T-helper 2 cell treated with Interferon-gamma antibody and Interleukin-4, amounts not matched to agents 5 μg/mL and 100 μg/mL, for 36 hours (primary cell): Measurements from ENCODE around the gene RIMS4.

Source experiments
- DNase-seq: peaks from one replicate; pipeline ENCODE4 v3.0.0; 2021; ENCODE audit warnings: low spot score
- H3K27ac Mint-ChIP-seq: one replicate; pipeline ENCODE4 v1.8.0; 2021; ENCODE audit warnings: mild to moderate bottlenecking, mixed read lengths
- H3K27me3 Mint-ChIP-seq: one replicate; pipeline ENCODE4 v1.8.0; 2021; ENCODE audit warnings: low read depth, mixed read lengths
- H3K36me3 Mint-ChIP-seq: one replicate; pipeline ENCODE4 v1.8.0; 2021; ENCODE audit warnings: low read depth, mixed read lengths
- H3K4me1 Mint-ChIP-seq: one replicate; pipeline ENCODE4 v1.8.0; 2021; ENCODE audit warnings: low read depth, mixed read lengths
- H3K4me3 Mint-ChIP-seq: one replicate; pipeline ENCODE4 v1.8.0; 2022; ENCODE audit warnings: mild to moderate bottlenecking, moderate library complexity, mixed read lengths
- H3K9me3 Mint-ChIP-seq: one replicate; pipeline ENCODE4 v1.8.0; 2021; ENCODE audit warnings: mixed read lengths

RIMS4 gene

DNA sequence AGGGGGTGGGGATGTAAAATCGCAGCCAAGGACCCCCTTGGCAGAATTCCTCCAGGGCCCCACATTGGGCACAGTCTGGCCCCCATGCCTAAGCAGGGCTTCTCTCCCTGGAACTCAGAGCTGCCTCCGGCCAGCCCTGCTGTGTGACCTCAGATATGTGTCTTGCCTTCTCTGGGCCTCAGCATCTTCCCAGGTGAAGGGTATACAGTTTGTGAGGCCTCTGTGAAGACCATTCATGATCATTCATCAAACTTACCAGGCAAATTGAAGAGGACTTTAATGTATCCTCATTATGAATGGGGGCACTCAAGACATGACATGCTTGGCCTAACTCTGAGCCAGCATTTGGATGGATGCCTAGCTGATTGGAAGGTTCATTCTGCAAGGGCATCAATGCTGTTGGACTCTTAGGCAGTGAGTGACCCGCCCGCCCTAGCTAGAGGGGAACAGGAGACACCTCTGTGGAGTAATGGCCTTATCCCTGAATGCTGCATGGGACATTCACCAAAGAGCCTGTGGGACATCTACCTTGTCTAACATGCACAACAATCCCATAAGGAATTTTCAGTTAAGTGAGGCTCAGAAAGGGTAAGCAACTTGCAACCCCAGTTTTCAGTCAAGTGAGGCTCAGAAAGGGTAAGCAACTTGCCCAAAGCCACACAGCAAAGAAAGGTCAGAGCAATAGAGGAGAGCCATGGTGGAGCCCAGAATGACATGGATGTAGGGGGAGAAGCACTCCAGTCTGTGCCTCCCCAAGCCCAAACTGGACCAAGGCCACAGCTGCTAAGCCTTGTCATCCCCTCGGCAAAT lies 94.6 kb downstream of the RIMS4 start:
- Mint-ChIP-seq H3K9me3 (no peaks in the 10 kb centered on the region), H3K27ac (no peak overlapping the region), H3K27me3 (peaks cover 6% of the 10 kb centered on the region), H3K4me1 (no peaks in the 10 kb centered on the region), H3K36me3 (no peaks in the 10 kb centered on the region), H3K4me3 (no peak overlapping the region)
- DNase-seq = no peak

DNA sequence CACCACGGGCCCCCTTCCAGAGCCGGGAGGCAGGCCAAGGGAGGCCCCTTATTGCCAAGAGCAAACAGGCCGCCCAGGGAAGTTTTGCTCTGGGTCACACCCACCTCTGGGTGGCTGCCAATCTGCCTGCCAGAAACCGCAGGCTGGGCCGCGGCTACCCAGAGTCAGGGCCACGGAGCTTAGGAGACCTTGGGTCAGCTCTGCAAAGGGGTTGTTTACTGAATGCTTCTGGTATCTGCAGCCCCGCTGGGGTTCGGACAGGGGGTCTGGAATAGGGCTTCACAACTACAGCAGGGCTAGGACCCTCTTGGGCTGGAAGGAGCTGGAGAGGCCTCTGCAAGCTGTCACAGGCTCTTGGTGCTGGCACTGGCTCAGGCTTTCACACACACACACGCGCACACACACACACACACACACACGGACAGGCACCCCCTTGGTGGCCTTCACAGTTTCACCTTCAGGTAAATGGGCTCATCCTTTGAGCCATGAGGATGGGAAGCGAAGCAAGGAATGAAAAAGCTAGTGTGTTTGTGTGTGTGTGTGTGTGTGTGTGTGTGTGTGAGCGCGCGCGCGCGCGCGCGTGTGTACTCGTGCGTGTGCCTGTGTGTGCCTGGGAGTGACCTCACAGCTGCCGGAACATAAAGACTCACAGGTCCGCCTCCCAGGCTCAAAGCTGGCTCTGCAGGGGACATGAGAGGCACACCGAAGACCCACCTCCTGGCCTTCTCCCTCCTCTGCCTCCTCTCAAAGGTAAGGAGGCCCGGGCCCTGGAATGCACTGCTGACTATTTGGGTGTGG lies 95.4 kb downstream of the RIMS4 start, which contains the start of gene CCN5:
CCN5 (plus strand) TSS at position 669 of the 798 bp plus-strand sequence; CDS start at position 691, 22 bp downstream.
- no peaks in the 10 kb centered on the region for H3K4me1 Mint-ChIP-seq
- DNase-seq = no peak
- H3K36me3 Mint-ChIP-seq = no peaks in the 10 kb centered on the region
- peaks cover 6% of the 10 kb centered on the region for H3K27me3 Mint-ChIP-seq
- H3K4me3 Mint-ChIP-seq = no peak within 1 kb of the TSS
- no peaks in the 10 kb centered on the region for H3K9me3 Mint-ChIP-seq
- H3K27ac Mint-ChIP-seq = no peak within 1 kb of the TSS

DNA sequence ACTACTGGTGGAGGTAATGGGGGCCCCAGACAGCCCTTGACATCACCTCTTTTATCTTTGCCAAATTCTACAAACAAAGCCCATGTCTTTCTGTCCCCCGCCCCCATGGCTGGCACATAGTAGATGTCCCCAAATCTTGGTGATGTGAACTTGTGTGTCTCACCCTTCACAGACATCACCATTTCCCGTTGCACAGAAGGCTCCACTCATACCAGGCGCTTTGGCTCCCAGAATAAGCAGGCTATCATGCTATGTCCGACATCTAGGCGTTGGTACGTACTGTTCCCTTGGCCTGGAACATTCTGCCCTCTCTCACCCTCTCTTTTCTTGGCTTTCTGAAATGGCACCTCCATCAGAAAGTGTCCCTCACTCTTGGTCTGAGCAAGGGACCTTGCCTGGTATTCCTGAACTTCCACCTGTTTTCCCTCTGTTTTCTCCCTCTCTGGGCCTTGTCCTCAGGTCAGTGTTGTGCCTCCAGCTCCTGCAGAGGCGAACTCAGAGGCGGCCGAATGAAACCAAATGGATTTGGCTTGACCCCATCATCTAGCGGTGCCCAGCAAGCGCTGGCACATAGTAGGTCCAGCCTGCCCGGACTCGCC lies 96.1 kb downstream of the RIMS4 start:
- H3K4me1 Mint-ChIP-seq = no peaks in the 10 kb centered on the region
- no peaks in the 10 kb centered on the region for H3K36me3 Mint-ChIP-seq
- H3K9me3 Mint-ChIP-seq = no peaks in the 10 kb centered on the region
- no peak overlapping the region for H3K4me3 Mint-ChIP-seq
- no peak for DNase-seq
- peaks cover 6% of the 10 kb centered on the region for H3K27me3 Mint-ChIP-seq
- no peak overlapping the region for H3K27ac Mint-ChIP-seq

DNA sequence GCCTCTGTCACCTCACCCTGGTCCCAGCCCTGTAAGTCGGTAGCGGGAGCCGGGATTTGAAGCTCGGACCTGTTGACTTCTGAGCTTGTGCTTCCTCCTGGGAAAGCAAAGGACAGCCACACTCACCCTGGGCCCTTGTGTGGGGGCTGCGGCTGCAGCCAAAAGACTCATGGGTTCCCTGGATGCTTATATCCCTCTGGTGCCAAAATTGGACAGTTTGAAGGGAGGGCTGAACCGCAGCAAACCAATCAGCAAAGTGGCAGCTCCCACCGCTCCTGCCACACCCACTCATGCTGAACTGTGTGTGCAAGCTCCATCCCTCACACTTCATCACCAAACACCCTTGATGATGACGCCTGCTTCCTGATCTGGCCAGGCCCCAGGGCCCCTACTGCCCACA lies 99.1 kb downstream of the RIMS4 start:
- Mint-ChIP-seq H3K4me1 (no peaks in the 10 kb centered on the region), H3K27me3 (peaks cover 6% of the 10 kb centered on the region), H3K27ac (no peak overlapping the region), H3K4me3 (no peak overlapping the region), H3K36me3 (no peaks in the 10 kb centered on the region), H3K9me3 (no peaks in the 10 kb centered on the region)
- no peak for DNase-seq

DNA sequence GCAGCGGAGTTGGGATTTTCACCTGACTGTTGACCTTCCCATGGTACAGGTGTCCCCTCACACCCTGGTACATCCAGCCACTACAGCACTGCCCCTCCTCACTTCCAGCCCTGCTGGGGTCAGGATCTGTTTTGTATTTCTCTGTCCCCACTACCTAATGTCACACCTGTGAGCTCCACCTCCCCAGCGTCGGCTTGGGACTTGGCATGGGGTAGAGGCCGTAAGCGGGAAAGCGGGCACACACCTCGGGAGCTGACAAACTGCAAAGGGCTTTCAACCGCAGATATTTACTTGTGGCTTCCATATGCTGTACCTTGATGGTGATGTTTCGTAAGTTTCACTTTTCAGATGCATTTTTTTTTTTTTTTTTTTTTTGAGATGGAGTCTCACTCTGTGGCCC lies 100.5 kb downstream of the RIMS4 start:
- no peak overlapping the region for H3K27ac Mint-ChIP-seq
- no peaks in the 10 kb centered on the region for H3K36me3 Mint-ChIP-seq
- H3K27me3 Mint-ChIP-seq = peaks cover 6% of the 10 kb centered on the region
- H3K9me3 Mint-ChIP-seq = no peaks in the 10 kb centered on the region
- H3K4me3 Mint-ChIP-seq = no peak overlapping the region
- no peaks in the 10 kb centered on the region for H3K4me1 Mint-ChIP-seq
- DNase-seq = no peak

DNA sequence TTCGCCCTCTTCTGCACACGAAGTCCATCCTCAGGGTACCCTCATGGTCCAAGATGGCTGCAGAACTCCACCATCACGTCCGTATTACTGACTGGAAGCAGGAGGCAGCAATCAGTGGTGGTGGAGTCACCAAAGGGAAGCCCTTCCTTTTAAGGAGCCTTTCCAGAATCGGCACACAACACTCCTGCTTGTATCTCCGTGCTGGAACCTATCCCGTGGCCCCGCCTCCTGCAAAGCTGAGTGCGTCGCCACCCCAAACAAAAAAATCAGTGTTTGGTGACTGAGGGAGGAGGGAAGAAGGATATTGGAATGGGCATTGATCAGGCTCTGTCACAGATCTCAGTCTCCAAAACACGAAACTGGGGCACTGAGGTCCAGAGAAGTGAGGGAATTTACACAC lies 101.0 kb downstream of the RIMS4 start:
- no peaks in the 10 kb centered on the region for H3K36me3 Mint-ChIP-seq

DNA sequence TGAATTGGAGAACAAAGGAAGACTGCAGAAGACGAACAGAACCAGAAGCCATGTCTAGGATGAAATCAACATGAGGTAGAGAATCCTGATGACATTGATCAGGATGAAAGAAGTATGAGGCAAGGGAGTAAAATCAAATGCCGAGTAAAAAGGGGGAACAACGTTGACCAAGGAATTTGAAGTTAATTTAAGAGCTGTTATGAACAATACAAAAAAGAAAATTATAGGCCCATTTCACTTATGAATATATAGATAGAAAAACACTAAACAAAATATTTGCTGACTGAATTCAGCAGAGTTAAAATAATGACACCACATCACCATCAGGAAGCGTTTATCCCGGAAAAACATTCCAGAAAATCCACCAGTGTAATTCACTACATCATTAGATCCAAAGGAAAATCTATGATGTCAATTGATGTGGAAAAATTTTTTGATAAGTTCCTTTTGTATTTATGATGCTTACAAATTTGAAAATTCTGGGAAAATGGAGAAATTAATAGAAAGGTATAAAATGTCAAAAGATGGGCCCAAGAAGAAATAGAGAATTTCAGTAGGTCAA lies 103.2 kb downstream of the RIMS4 start:
- Mint-ChIP-seq H3K4me3 (no peak overlapping the region), H3K27me3 (no peaks in the 10 kb centered on the region), H3K4me1 (no peaks in the 10 kb centered on the region), H3K9me3 (no peaks in the 10 kb centered on the region), H3K36me3 (no peaks in the 10 kb centered on the region), H3K27ac (no peak overlapping the region)
- no peak for DNase-seq

More for the DNA sequence above, 101.0 kb downstream of the RIMS4 start:
- Mint-ChIP-seq H3K27me3 (peaks cover 6% of the 10 kb centered on the region), H3K9me3 (no peaks in the 10 kb centered on the region), H3K27ac (no peak overlapping the region), H3K4me3 (no peak overlapping the region), H3K4me1 (no peaks in the 10 kb centered on the region)
- DNase-seq = no peak

DNA sequence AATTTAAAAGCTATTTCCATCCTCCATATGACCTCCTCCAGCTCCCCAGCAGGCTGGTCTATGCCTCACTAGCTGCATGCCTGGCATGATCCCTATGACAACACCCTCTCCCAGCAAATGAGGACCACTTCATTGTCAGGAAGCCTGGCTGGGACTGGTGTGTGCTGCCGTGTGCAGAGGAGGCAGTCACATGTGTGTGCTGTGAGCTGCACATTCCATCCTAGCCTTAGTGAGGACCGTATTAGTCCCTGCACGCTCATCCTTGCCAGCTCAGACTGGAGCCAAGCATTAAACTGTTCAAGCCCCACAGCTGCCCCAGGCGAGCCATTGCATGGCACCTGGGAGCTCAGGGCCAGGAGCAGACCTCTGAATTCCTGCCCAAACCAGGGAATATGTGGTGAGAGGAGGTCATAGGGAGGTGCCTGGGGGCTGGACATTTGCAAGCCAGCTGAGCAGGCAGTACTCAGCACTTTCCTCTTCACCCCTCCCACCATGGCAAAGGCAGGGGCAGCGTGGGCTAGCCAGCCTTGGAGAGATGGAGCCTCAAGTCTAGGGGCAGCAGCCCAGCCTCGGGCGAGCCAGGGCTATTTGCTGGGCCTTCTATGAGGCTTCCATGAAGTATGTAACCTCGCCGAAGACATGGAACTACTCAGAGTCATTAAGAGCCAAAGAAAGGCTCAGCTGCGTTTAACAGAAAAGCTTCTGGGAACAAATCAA lies 103.9 kb downstream of the RIMS4 start:
- H3K4me1 Mint-ChIP-seq = no peaks in the 10 kb centered on the region
- no peak for DNase-seq
- no peaks in the 10 kb centered on the region for H3K9me3 Mint-ChIP-seq

DNA sequence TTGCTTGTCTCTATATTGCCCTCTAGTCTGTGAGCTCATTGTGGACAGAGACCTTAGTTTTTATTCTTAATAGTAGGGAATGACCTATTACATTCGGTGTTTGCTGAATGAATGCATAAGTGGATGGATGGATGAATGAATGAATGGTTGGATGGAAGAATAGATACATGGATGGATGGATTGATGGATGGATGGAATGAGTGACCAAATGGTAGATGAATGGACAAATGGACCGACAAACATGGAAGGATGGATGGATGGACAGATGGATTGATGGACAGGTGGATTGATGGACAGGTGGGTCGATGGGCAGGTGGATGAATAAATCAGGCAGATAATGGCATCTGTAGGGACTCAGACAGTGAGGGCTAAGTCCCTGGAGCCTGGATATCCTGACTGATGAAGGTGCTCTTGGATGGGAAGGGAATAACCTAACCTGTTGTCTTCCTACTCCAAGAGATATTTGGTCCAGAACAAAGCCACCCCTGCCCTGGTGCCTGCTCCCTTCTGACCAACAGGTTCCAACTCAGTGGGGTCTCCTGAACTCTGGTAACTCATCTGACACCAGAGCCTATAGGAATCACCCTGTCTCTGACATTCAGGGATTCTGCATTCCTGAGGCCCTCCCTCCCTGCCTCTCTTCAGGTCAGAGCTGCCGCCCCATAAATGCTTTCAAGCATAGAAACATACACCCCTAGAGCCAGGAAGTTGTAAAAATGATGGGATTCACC lies 104.8 kb downstream of the RIMS4 start:
- H3K36me3 Mint-ChIP-seq = no peaks in the 10 kb centered on the region
- no peak for DNase-seq
- no peaks in the 10 kb centered on the region for H3K4me1 Mint-ChIP-seq
- H3K4me3 Mint-ChIP-seq = no peak overlapping the region
- no peaks in the 10 kb centered on the region for H3K9me3 Mint-ChIP-seq
- H3K27ac Mint-ChIP-seq = no peak overlapping the region
- no peaks in the 10 kb centered on the region for H3K27me3 Mint-ChIP-seq

More for the DNA sequence above, 103.9 kb downstream of the RIMS4 start:
- Mint-ChIP-seq H3K27ac (no peak overlapping the region), H3K36me3 (no peaks in the 10 kb centered on the region), H3K4me3 (no peak overlapping the region), H3K27me3 (no peaks in the 10 kb centered on the region)

DNA sequence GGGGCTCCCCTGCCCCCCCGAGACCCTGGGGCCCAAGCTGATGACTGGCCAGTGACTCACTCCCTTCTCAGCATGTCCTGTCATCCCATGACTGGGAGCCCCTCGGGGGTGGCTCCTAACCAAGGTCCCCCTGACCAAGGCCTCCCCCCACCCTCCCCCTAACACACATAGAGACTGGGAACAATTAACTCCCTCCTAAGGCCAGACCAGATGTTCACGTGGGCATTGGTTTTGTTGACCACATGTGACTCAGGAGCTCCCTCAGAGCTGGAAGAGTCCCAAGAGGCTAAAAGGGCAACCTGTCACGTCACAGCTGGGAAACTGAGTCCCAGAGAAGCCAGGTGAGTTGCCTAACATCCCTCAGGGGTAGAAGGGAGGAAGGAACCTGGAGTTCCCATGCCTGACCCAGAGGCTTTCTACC lies 105.8 kb downstream of the RIMS4 start:
- Mint-ChIP-seq H3K36me3 (no peaks in the 10 kb centered on the region), H3K27me3 (no peaks in the 10 kb centered on the region), H3K4me3 (no peak overlapping the region), H3K4me1 (no peaks in the 10 kb centered on the region), H3K9me3 (no peaks in the 10 kb centered on the region), H3K27ac (no peak overlapping the region)
- DNase-seq = no peak

DNA sequence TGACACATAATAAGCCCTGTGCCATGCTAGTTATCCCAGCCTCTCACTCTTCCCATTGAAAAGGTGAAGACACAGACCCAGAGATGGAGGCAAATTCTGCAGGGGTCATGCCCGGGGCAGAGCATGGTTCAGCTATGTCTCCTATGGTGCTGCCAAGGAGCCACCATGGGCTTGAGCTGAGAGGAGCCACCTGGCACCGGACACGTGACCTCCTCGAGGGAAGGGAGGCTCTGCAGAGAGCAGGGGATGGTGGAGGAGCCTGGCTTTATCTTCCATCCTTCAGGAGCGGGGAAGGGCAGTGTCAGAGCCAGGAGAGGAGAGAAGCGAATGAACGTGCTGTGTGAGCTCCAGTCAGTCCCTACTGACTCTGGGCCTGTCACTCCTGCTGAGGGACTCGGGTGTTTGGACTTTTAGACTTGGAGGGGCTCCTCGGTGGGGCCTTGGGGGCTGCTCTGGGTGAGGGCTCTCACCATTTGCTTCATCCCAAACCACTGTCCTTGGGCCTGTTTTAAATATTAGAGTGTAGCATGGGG lies 106.3 kb downstream of the RIMS4 start:
- Mint-ChIP-seq H3K4me1 (no peaks in the 10 kb centered on the region), H3K27ac (no peak overlapping the region), H3K36me3 (no peaks in the 10 kb centered on the region), H3K9me3 (no peaks in the 10 kb centered on the region), H3K4me3 (no peak overlapping the region), H3K27me3 (no peaks in the 10 kb centered on the region)
- DNase-seq = no peak

DNA sequence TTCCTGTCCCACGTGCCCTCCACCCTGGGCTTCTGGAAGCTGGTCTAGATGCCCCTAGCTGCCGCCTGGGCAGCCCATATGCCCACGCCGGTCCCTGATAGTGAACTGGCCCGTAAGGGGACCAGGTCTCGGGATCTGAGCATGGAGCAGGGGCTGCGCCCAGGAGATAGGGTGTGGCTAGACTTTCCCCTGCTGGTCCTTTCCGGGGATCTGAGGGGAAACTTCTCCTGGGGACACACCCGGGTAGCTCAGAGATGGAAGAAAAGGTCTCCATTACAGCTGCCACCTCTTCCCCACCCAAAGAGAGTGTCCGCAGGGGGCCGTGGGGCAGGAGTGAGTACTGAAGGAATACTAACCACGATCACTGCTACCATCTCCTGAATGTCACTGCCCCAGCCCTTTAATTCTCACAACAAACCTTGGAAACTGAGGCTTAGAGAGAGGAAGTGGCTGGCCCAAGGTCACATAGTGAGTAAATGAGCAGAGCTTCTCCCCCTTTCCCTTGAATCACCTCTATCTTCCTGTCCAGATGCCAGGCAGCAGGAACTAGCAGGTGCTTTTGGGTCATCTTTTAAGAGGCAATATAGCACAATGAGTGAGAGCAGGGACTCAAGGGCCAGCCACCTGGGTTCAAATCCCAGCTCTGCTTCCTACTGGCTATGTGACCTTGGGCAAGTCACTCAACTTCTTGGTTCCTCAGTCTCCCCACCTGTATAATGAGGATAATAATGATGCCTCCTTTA lies 107.0 kb downstream of the RIMS4 start:
- no peak overlapping the region for H3K27ac Mint-ChIP-seq

More for the DNA sequence above, 107.0 kb downstream of the RIMS4 start:
- Mint-ChIP-seq H3K36me3 (no peaks in the 10 kb centered on the region), H3K4me3 (no peak overlapping the region), H3K9me3 (no peaks in the 10 kb centered on the region), H3K4me1 (no peaks in the 10 kb centered on the region), H3K27me3 (no peaks in the 10 kb centered on the region)
- no peak for DNase-seq
